ENCODE measurements around the gene AKNA.

The AKNA gene

DNA sequence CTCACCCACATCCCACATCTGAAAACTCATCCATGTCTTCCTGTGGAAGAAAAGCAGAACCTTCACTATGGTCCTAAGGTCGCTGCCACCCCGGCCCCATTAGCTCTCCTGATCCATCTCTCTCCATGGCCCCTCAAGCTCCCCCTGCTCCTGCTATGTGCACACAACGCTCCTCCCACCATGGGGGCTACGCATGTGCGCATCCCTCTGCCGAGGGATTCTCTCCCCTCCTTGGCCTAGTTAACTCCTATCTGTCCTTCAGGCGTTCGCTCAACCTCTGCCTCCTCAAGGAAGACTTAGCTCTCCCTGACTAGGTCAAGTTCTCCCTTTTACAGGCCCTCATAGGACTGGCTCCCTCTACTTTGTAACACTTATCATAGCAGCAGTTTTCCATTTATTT, 9.8 kb downstream of the AKNA start:
- in situ Hi-C loops (cut with HindIII; ENCODE audit: low sequenced_read_pairs), result no loop called here

- in situ Hi-C loops (cut with HindIII; ENCODE audit: low sequenced_read_pairs), result no loop called here
Measured at GRCh38 chr9:114376586-114377445, 11.0 kb downstream of the AKNA start.

- in situ Hi-C loops (cut with HindIII; ENCODE audit: low sequenced_read_pairs), result no loop called here
Measured at GRCh38 chr9:114375386-114376175, 12.2 kb downstream of the AKNA start.

DNA sequence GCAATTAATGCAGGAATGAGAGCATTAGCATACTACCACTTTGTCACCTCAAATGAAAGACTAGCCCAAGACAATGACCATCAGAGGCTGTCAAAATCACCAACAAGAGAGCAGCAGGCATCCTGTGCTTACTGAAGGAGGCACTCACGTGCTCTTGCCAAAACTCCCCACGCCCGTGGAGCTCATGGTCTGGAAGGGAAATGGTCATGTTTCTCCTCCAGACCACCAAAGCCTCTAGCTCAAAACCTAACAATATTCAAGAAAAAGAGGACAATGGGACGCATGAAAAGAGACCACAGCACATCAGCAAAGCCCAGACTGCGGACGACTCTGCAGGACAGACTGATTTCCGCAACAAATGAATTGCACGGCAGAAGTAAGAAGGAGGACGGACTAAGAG, 12.8 kb downstream of the AKNA start:
- in situ Hi-C loops (cut with HindIII; ENCODE audit: low sequenced_read_pairs), result no loop called here

DNA sequence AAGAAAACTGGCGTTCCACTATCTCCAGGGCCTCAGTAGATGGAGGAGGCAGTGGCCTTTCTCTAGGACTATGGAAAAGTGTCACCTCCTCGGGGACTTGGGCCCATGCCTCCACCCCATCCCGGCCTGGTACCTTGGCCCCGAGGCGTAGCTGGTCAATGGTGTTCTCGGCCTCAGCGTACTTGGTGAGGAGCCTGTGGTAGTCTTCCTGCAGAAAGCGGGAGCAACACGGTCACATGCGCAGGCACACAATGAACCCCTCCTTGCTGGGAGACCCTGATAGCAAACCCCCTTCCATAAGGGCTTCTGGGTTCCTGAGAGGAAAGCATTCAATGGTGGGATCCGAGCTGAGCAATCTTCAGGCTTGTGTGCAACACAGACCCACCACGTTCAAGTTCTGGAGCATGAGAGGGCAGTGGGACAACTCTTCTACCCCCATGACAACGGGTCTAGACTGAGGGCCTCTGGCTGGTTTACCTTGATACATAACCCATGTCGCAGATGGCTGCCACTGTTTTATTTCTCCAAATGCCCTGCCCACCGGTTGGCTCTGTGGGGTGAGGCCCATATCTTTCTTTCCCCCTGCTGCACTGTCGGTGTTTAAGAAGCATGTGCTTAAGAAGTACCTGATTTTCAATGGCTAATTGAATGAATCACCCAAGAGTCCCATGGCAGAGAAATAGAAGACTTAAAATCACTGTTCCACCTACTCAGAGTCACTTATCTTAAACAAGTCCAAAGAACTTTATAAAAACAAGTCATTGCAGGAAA, 13.6 kb downstream of the AKNA start:
- in situ Hi-C loops (cut with HindIII; ENCODE audit: low sequenced_read_pairs), result no loop called here

DNA sequence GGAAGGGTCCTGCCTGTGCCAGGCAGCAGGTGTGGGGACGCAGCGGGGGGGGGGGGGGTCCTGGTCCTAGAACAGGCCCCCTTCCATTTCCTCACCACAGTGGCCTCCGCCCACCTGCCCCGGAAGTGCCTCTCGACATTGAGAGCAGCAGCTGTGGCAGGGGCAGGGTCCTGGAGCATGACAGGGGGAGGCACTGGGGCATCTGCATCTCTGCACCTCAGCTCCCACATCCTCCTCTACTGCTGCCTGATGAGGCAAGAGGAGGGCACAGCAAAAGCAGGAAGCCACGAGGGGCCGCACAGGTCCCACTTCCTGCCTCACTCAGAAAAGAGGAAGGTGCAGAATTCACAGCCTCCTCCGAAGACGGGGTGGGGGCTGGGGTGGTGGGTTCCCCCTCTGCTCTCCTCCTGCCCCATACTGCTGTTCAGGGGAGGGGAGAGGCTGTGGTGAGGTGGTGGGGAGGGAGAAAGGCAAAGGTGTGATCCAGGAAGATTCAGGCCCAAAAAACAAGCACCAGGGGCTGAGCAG, 14.8 kb downstream of the AKNA start:
- in situ Hi-C loops (cut with HindIII; ENCODE audit: low sequenced_read_pairs), result no loop called here

- in situ Hi-C loops (cut with HindIII; ENCODE audit: low sequenced_read_pairs), result no loop called here
Measured at GRCh38 chr9:114371973-114372917, 15.5 kb downstream of the AKNA start.

DNA sequence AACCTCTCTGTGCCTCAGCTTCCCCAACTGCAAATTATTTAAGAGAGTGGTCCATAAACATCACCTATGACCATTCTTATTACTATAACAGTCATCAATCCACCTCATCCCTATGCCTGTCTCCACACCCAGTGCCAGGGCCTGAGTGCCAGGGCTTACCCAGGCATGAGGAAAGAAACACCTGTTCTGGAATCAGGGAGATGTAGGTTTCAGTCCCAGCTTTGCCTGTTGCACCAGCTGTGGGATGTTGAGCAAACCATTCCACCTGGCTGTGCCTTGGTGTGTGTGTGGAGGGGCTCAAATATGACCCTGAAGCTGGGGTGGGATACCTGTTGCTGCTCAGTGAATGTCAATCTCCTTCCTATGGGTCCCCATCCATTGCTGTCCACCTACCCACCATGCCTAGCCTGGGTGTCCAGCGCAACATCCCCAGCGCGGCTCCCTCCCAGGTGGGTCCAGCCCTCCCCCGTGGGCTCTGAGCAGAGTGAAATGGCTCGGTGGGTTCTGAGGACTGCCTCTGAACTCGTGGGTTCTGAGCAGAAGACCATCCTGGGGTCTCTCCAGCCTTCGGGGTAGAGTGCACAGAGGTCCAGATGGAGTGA, 16.3 kb downstream of the AKNA start:
- in situ Hi-C loops (cut with HindIII; ENCODE audit: low sequenced_read_pairs), result no loop called here

DNA sequence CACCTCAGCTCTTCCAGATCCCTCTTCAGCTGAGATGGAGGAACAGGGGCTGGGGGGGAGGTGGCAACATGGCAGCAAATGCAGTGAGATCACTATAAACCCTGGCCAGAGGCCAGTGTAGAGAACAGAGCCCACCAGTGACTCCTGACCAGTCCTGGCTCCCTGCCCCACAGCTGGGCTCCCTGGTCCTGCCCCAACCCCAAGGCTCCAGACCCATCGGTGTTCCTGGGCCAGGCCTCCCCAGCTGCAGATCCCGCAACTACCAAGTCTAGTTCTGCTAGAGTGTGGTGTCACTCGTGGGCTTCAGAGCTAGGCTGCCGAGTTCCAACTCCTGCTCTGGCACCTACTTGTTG, 16.8 kb downstream of the AKNA start:
- in situ Hi-C loops (cut with HindIII; ENCODE audit: low sequenced_read_pairs), result no loop called here

DNA sequence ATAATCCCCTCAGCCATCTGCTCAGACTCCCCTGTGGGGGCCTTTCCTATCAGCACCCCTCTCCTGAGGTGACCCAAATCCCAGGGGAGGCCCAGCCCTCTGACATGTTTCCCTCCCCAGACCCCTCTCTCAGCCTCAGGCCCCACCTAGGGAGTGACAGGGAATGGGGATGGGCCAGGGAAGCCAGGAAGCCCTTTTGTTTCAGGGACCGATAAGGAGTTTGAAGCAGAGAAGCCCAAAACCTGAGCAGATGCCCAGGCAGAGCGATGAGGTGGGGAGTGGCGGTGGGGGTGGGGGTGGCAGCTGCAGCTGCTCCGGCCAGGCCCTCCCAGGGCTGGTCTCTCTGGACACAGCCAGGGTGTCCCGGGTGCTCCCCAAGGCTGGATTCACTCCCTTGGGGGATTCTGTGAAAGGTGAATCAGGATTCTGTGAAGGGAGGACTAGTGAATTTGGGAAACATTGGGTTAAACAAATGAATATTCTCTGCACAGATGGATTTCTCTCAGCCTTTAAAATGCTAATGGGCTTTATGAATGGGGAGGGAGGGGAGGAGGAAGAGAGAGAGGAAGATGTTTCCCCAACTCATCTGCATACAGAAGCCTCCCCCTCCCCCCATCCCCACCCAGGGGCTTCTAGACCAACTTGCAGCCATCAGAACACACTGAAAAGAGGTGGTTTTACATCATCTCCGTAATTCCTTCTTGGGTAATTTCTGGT, 17.4 kb downstream of the AKNA start:
- in situ Hi-C loops (cut with HindIII; ENCODE audit: low sequenced_read_pairs), result no loop called here

- in situ Hi-C loops (cut with HindIII; ENCODE audit: low sequenced_read_pairs), result no loop called here
Measured at GRCh38 chr9:114369216-114370130, 18.3 kb downstream of the AKNA start.

- in situ Hi-C loops (cut with HindIII; ENCODE audit: low sequenced_read_pairs), result no loop called here
Measured at GRCh38 chr9:114367772-114368569, 19.8 kb downstream of the AKNA start.

DNA sequence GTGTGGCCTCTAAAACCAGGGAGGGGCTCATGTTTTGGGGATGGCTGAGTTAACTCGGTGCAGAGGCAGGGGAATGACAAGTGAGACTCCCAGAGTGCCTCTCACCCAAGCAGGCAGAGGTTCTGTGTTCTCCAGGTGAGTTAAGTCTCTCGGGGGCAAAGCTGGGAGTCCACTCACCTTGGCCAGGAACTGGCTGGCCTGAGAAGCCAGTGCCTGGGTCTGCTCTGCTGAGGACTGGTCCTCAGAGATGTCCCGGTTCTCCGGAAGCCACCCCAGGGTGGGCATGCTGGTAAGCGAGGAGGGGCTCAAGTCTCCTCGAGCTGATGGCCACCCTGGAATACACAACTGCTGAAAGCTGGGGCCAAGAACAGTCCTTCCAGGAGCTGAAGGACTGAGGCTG, 20.4 kb downstream of the AKNA start:
- in situ Hi-C loops (cut with HindIII; ENCODE audit: low sequenced_read_pairs), result no loop called here

DNA sequence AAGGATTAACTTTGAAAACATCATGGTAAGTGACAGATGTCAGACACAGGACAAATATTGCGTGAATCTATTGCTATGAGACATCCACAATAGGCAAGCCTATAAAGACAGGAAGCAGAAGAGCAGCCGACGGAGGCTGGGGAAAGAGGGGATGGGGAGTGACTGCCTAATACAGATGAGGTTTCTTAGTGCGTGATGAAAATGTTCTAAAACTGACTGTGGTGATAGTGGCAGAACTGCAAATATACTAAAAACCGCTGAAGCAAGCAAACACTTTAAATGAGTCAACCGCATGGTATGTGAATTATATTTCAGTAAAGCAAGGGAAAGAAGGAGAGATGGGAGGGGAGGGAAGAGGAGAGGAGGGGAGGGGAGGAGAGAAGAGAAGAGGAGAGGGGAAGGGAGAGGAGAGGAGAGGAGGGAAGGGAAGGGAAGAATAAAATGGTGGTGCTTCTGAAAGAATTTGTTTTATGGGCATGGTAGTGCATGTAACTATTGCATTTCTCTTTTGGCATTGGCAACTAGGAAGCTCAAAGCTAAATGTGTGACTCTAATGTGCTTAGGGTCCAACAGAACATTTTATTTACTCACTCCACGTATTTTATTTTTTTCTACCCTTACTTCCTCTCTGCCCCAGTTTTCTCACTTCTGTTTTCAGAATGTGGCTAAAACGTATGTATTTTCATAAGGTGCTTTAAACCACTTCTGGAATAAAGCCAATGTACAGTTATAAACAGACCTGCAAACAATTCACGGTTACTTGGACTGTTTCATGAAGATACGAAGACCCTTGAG, 21.3 kb downstream of the AKNA start:
- in situ Hi-C loops (cut with HindIII; ENCODE audit: low sequenced_read_pairs), result no loop called here

DNA sequence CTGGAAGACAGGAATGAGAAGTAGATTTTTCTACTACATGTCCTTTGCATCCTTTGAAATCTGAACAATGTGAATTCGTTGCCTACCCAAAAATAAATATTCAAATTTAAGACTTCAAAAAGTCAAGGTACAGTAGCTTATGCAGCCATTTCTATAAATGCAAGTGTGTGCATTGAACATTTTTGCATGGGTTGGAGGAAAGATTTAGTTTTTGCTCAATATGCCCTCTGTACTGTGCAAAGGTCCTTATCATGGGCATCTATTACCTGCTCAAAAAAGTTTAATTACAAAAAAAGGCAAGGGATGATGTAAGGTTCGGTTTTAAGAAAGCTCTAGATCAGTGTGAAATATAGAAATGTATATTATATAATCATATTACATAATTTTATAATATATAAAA, 22.6 kb downstream of the AKNA start:
- in situ Hi-C loops (cut with HindIII; ENCODE audit: low sequenced_read_pairs), result no loop called here
